H9 (cell line): Measurements from ENCODE around the gene CRY2. TPM values are rescaled to one million over a fixed set of nuclear protein-coding genes. Genes with fewer than 3 reads are reported as not detected.

ENCODE experiments used
- DNase-seq: peaks from one replicate; pipeline ENCODE4 v3.0.0-alpha.2; 2017
- H2AFZ ChIP-seq: one replicate; pipeline ENCODE4 v1.6.1; 2013; ENCODE audit warnings: mild to moderate bottlenecking, low read length, control low read depth, moderate library complexity
- H2AK5ac ChIP-seq: 2 replicates; pipeline ENCODE4 v1.6.1; 2013; ENCODE audit warnings: low read length, control low read depth, mixed read lengths; ENCODE audit not compliant: insufficient read length
- H2BK120ac ChIP-seq: one replicate; pipeline ENCODE4 v1.6.1; 2013; ENCODE audit warnings: low read depth, mild to moderate bottlenecking, low read length, control low read depth, inconsistent platforms; ENCODE audit not compliant: poor library complexity, severe bottlenecking
- H2BK12ac ChIP-seq: 2 replicates; pipeline ENCODE4 v1.6.1; 2013; ENCODE audit warnings: low read length, control low read depth, mixed read lengths, low read depth; ENCODE audit not compliant: insufficient read length
- H2BK15ac ChIP-seq: 2 replicates; pipeline ENCODE4 v1.6.1; 2013; ENCODE audit warnings: low read depth, low read length, control low read depth
- H2BK20ac ChIP-seq: one replicate; pipeline ENCODE4 v1.6.1; 2013; ENCODE audit warnings: low read depth, mild to moderate bottlenecking, low read length, control low read depth, inconsistent platforms; ENCODE audit not compliant: poor library complexity, severe bottlenecking
- H2BK5ac ChIP-seq: 2 replicates; pipeline ENCODE4 v1.6.1; 2013; ENCODE audit warnings: low read length, control low read depth, mixed read lengths; ENCODE audit not compliant: insufficient read length
- H3K14ac ChIP-seq: 2 replicates; pipeline ENCODE4 v1.6.1; 2013; ENCODE audit warnings: low read length, control low read depth; ENCODE audit not compliant: insufficient read depth
- H3K18ac ChIP-seq: 2 replicates; pipeline ENCODE4 v1.6.1; 2013; ENCODE audit warnings: low read depth, mild to moderate bottlenecking, mixed read lengths, low read length, control low read depth; ENCODE audit not compliant: insufficient read length
- H3K23ac ChIP-seq: 2 replicates; pipeline ENCODE4 v1.6.1; 2013; ENCODE audit warnings: low read length, control low read depth, mixed read lengths, low read depth; ENCODE audit not compliant: insufficient read length
- H3K23me2 ChIP-seq: 2 replicates; pipeline ENCODE4 v1.6.1; 2013; ENCODE audit warnings: low read depth, mild to moderate bottlenecking, mixed read lengths, low read length, control low read depth; ENCODE audit not compliant: insufficient read length, poor library complexity, severe bottlenecking
- H3K27ac ChIP-seq: 2 replicates; pipeline ENCODE4 v1.5.1; 2013; ENCODE audit warnings: low read length, control low read depth, mixed read lengths, low read depth; ENCODE audit not compliant: insufficient read length
- H3K27me3 ChIP-seq: 2 replicates; pipeline ENCODE4 v1.6.1; 2013; ENCODE audit warnings: low read length, control low read depth, inconsistent platforms; ENCODE audit not compliant: insufficient read depth
- H3K4ac ChIP-seq: 2 replicates; pipeline ENCODE4 v1.6.1; 2013; ENCODE audit warnings: low read depth, mild to moderate bottlenecking, control low read depth, inconsistent platforms, low read length, moderate library complexity
- H3K4me1 ChIP-seq: 2 replicates; pipeline ENCODE4 v1.6.1; 2013; ENCODE audit warnings: low read length, control low read depth, inconsistent platforms; ENCODE audit not compliant: insufficient read depth
- H3K4me2 ChIP-seq: 2 replicates; pipeline ENCODE4 v1.6.1; 2013; ENCODE audit warnings: low read length, control low read depth, mixed read lengths; ENCODE audit not compliant: insufficient read length, insufficient read depth
- H3K56ac ChIP-seq: 2 replicates; pipeline ENCODE4 v1.6.1; 2013; ENCODE audit warnings: low read depth, mild to moderate bottlenecking, mixed read lengths, low read length, control low read depth; ENCODE audit not compliant: insufficient read length
- H3K79me1 ChIP-seq: 2 replicates; pipeline ENCODE4 v1.6.1; 2013; ENCODE audit warnings: low read depth, mild to moderate bottlenecking, moderate library complexity, low read length, control low read depth, inconsistent platforms; ENCODE audit not compliant: insufficient read depth, poor library complexity, severe bottlenecking
- H3K79me2 ChIP-seq: 2 replicates; pipeline ENCODE4 v1.6.1; 2013; ENCODE audit warnings: low read length, control low read depth, inconsistent platforms; ENCODE audit not compliant: insufficient read depth
- H3K9ac ChIP-seq: 2 replicates; pipeline ENCODE4 v1.6.1; 2013; ENCODE audit warnings: low read length, control low read depth, mixed read lengths; ENCODE audit not compliant: insufficient read length; ENCODE audit errors: extremely low read depth
- H3K9me3 ChIP-seq: one replicate; pipeline ENCODE4 v1.6.1; 2013; ENCODE audit warnings: low read depth, low read length, inconsistent platforms; ENCODE audit not compliant: control insufficient read depth
- H3T11ph ChIP-seq: one replicate; pipeline ENCODE4 v1.6.1; 2013; ENCODE audit warnings: mild to moderate bottlenecking, low read length, control low read depth, inconsistent platforms
- H4K20me1 ChIP-seq: one replicate; pipeline ENCODE4 v1.6.1; 2013; ENCODE audit not compliant: control insufficient read depth, insufficient read length, insufficient read depth
- H4K5ac ChIP-seq: 2 replicates; pipeline ENCODE4 v1.6.1; 2013; ENCODE audit warnings: low read depth, mild to moderate bottlenecking, mixed read lengths, low read length, control low read depth; ENCODE audit not compliant: insufficient read length
- H4K8ac ChIP-seq: replicated peaks from 2 replicates; pipeline ENCODE4 v1.6.1; 2013; ENCODE audit warnings: low read length, control low read depth, mixed read lengths, low read depth; ENCODE audit not compliant: insufficient read length
- H4K91ac ChIP-seq: 2 replicates; pipeline ENCODE4 v1.6.1; 2013; ENCODE audit warnings: low read depth, mild to moderate bottlenecking, moderate library complexity, mixed read lengths, low read length, control low read depth; ENCODE audit not compliant: insufficient read length
- H3K27ac Mint-ChIP-seq, 3 experiments: 2 replicates in 2 of 3; 3 replicates in 1 of 3; pipeline ENCODE4 v1.8.0; 2020 to 2021; ENCODE audit warnings: mixed read lengths in 3 of 3, mild to moderate bottlenecking in 1 of 3, moderate library complexity in 1 of 3
- H3K27me3 Mint-ChIP-seq: 2 replicates; pipeline ENCODE4 v1.8.0; 2021; ENCODE audit warnings: low read depth, mild to moderate bottlenecking, moderate library complexity, mixed read lengths
- H3K36me3 Mint-ChIP-seq, 3 experiments: 2 replicates in 2 of 3; 3 replicates in 1 of 3; pipeline ENCODE4 v1.8.0; 2020 to 2021; ENCODE audit warnings: low read depth in 3 of 3, mixed read lengths in 3 of 3; ENCODE audit not compliant: insufficient read depth in 1 of 3
- H3K4me1 Mint-ChIP-seq, 2 experiments: 2 replicates each; pipeline ENCODE4 v1.8.0; 2020; ENCODE audit warnings: mixed read lengths in 2 of 2
- H3K4me3 Mint-ChIP-seq, 2 experiments: 2 replicates in 1 of 2; 3 replicates in 1 of 2; pipeline ENCODE4 v1.8.0; 2020 to 2021; ENCODE audit warnings: mild to moderate bottlenecking in 2 of 2, mixed read lengths in 2 of 2, moderate library complexity in 1 of 2
- H3K9me3 Mint-ChIP-seq, 2 experiments: 2 replicates in 1 of 2; 3 replicates in 1 of 2; pipeline ENCODE4 v1.8.0; 2020; ENCODE audit warnings: mild to moderate bottlenecking in 2 of 2, mixed read lengths in 2 of 2, moderate library complexity in 1 of 2
- CTCF ChIP-seq: fragments of 200-600 bp; sonication (generic); conservative IDR thresholded peaks from 3 replicates; pipeline ENCODE4 v1.8.0; 2021; ENCODE audit warnings: antibody characterized with exemption, mild to moderate bottlenecking
- WGBS: extraction: QIAGEN DNeasy Blood & Tissue Kit; methylation state at CpG from one replicate; pipeline ENCODE4 v1.1.7; 2013; ENCODE audit warnings: missing lambda C conversion rate, low lambda C conversion rate, mixed read lengths; ENCODE audit not compliant: insufficient read length; ENCODE audit errors: extremely low coverage; 5-methylcytosine and 5-hydroxymethylcytosine counted together
- total RNA-seq: library from RNA; stranded (reverse); gene quantifications from 2 replicates; pipeline ENCODE4 v1.2.1, GENCODE V29; 2021

The CRY2 gene
- total RNA-seq, 1 experiment from 2014 or later, result 14.4 TPM

GRCh38 chr11:45869551-45869950 lies 22.3 kb downstream of the CRY2 start:
- Histone ChIP-seq H3K4ac (no peak overlapping the region), H3K4me1 (no peaks in the 10 kb centered on the region), H4K91ac (no peak overlapping the region), H3K9me3 (no peaks in the 10 kb centered on the region), H3K23ac (no peak overlapping the region), H2BK15ac (no peak overlapping the region), H3K79me2 (no peaks in the 10 kb centered on the region), H4K5ac (no peak overlapping the region), H2BK120ac (no peak overlapping the region), H2BK20ac (no peak overlapping the region), H3K27me3 (no peaks in the 10 kb centered on the region), H4K8ac (no peak overlapping the region), H3T11ph (no peak overlapping the region), H4K20me1 (no peaks in the 10 kb centered on the region), H3K79me1 (no peaks in the 10 kb centered on the region), H3K9ac (no peak overlapping the region), H3K18ac (no peak overlapping the region), H3K56ac (no peak overlapping the region), H2BK5ac (no peak overlapping the region), H2AK5ac (no peak overlapping the region), H2BK12ac (no peak overlapping the region), H3K27ac (no peak overlapping the region), H3K14ac (no peak overlapping the region), H3K4me2 (no peak overlapping the region), H3K23me2 (no peaks in the 10 kb centered on the region), H2AFZ (no peak overlapping the region)
- Mint-ChIP-seq H3K4me1 (peaks cover 4 to 5% of the 10 kb centered on the region in 2 experiments), H3K4me3 (no peak overlapping the region), H3K36me3 (peaks cover 3 to 43% (median 41%) of the 10 kb centered on the region in 3 experiments), H3K9me3 (no peaks in the 10 kb centered on the region), H3K27ac (no peak overlapping the region), H3K27me3 (no peaks in the 10 kb centered on the region)
- no peak for TF ChIP-seq CTCF
- no peak for DNase-seq
- no CpG with 5 or more reads among the region's 12 CpGs for WGBS
